Stimulated activated naive CD4-positive, alpha-beta T cell (primary cell): ENCODE results near the gene LIN54.
"Not testable (repeated sequence)": the region's sequence is repeated elsewhere in the genome, so short reads cannot be mapped to it uniquely, and the experiment has no call there.

ENCODE experiments used
- DNase-seq, 6 experiments: peaks; one replicate each; lab custom pipeline; 2025; lab: John Stamatoyannopoulos, UW

LIN54 gene

DNA sequence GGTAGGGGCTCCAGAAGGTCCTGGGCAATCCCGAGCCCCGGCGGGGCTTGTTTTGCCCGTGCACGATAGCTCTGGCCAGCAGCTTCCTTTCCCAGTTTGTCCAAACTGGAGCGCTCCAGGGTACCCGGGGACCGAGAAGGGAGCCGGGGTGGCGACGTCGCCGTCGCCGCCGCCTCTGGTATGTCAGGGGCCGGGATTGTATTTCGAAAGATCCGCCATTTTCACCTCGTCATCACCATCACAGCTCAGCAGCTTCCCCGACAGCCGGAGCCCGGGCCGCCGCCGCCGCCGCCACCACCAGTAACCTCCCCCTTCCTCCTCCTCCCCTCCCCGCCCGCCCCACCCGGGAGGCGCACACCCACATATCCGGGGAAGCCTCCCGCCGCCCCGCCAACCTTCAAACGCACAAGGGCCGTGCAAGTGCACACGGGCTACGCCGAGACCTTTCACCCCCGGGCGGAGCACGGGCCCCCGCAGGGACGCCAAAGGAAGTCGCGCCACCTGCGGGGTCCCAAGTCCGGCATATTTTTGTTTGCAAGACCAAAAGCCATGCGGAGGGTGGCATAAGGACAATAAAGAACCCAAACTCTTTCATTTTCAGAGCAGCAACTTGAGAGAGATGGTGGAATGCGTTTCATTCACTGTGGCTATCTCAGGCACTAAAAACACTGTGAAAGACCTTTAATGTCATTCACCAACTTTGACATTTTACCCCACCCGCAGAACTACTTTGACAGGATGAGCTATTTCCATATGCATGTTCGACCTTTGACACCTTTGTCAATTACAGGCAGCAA lies at the start of gene LIN54:
LIN54 (minus strand) TSS at position 302 of the 797 bp plus-strand sequence. CDS start 25,979 bp downstream, outside the sequence.
- DNase-seq: peak; percentile 81 to 90 (median 87)

DNA sequence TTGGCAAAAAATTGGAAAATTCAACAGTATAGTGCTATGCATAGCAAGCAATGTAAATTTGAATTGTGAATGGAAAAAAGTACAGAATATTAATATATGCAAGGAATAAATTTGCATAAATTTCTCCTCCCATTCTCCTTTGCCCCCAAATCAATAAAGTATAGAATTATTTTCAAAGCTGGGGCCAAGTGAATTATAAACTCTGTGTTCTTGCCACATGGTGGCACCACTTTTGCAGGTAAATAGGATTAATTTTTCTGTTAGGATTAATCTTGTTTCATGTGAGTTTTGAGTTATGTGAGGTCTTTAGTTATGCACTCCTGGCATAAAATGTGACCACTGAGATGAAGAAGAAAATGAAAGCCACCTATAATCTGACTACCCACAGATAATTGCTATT lies 44.3 kb upstream of the LIN54 start:
- DNase-seq: peak in 2 of 6 experiments; percentile 12 to 19

DNA sequence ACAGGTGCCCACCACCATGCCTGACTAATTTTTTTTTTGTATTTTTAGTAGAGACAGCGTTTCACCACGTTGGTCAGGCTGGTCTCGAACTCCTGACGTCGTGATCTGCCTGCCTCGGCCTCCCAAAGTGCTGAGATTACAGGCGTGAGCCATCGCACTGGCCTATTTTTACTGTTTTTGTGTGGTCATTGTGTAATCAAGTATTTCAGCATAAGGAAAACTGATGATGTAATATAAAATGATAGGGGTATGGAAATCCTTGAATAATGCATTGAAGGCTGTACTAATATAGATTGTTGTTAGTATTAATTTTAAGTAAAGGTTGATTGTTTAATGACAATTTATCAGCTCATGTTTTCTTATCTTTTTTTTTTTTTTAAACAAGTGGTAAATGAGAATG lies 38.2 kb upstream of the LIN54 start:
- DNase-seq: not testable (repeated sequence)

DNA sequence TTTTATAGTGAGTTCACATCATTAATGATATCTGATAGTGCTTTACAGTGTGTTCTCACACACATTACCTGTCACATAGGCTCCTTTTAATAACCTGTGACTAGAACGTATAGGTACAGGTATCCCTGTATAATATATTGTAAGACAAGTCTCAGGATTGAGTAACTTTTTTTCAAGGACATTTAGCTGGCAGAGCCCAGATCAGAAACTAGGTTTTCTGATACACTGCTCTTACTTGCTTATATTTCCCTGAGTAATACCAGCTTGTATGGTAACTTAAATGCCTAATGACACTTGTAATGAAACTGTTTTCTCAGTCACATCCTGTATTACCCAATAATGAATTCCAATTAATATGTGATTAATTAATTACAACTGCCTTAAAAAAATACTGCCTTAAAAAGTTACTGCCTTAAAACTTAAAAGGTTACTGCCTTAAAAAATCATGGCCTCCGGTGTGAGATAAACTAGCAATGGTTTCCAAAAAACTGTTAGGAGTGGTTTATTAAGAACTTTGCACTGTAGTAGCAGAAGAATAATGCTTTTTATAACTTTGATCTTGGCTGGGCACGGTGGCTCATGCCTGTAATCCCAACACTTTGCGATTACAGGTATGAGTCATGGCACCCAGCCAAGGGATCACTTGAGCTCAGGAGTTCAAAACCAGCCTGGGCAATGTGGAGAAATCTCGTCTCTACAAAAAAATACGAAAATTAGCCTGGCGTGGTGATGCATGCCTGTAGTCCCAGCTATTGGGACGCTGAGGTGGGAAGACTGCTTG lies 36.3 kb upstream of the LIN54 start:
- no peak for DNase-seq

DNA sequence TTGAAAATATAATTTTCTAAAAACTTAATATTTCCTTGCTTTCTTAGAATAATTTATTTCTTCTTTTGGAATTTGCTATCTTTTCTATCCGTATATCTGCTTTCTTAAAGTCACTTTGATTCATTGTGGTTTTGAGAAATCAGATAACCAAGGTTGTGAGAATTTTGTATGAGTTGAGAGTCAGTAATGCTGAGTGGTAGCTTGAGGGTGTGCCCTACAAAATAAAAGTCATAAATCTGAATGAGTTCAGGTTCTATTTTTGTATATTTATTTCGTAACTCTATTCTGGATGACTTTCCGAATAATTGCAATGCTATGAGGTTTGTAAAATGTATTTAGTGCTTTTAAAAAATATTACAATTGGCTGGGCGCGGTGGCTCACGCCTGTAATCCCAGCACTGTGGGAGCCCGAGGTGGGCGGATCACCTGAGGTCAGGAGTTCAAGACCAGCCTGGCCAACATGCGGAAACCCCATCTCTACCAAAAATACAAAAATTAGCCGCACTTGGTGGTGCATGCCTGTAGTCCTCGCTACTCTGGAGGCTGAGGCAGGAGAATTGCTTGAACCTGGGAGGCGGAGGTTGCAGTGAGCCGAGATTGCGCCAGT lies 33.3 kb upstream of the LIN54 start:
- no peak for DNase-seq

DNA sequence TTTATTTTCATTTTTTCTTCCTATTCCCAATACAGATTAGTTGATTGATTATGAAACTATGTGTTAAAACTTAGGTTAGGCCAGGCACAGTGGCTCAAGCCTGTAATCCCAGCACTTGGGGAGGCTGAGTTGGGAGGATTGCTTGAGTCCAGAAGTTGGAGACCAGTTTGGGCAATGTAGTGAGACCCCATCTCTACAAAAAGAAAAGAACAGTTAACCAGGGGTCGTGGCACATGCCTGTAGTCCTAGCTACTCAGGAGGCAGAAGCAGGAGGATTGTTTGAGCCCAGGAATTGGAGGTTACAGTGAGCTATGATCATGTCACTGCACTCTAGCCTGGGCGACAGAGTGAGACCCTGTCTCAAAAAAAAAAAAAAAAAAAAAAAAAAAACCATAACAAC lies 32.5 kb upstream of the LIN54 start:
- not testable (repeated sequence) for DNase-seq

DNA sequence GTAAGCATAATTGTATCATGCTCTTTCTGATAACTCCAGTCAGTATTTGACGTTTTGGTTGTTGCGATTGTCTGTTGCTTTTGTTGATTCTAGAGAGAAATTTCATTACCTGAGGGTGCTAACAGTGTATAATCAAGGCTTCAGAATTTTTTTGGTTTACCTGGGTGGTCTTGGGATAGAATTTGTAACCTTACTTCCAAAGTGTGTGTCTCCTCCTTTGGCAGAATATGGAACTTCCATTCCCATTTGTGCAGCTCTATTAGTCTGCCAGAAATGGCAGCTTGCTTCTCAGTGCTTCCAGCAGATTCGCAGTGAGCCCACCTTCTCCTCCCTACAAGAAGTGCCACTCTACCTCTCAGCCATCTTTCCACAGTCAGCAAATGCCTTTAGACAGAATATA lies 29.6 kb upstream of the LIN54 start:
- DNase-seq: no peak

DNA sequence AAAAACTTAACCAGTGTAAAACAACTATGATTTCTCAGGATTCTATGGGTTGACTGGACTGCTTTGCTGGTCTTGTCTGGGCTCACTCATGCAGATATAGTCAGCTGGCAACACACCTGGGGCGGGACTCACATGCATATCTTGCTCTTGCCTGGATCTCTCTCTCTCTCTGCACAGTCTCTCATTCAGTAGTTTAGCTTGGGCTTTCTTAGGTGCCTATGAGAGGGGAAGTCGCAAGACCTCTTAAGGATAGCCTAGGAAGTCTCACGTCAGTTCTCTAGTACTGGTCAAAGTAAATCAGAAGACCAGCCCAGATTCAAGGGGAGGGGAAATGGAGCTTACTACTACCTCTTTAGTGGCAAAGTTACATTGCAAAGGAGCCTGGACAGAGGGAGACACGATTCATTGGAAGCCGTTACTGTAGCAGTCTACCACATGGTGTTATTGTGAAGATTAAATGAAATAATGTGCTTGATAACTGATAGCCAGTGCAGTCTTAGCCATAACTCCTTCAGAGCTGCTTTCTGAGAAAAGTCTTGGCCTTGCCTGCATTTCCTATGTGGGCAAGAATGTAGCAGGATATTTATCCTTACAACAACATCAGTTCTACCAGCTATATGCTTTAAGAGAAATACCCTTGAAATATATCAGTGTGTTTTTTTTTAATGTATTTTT lies 26.5 kb upstream of the LIN54 start:
- no peak for DNase-seq

DNA sequence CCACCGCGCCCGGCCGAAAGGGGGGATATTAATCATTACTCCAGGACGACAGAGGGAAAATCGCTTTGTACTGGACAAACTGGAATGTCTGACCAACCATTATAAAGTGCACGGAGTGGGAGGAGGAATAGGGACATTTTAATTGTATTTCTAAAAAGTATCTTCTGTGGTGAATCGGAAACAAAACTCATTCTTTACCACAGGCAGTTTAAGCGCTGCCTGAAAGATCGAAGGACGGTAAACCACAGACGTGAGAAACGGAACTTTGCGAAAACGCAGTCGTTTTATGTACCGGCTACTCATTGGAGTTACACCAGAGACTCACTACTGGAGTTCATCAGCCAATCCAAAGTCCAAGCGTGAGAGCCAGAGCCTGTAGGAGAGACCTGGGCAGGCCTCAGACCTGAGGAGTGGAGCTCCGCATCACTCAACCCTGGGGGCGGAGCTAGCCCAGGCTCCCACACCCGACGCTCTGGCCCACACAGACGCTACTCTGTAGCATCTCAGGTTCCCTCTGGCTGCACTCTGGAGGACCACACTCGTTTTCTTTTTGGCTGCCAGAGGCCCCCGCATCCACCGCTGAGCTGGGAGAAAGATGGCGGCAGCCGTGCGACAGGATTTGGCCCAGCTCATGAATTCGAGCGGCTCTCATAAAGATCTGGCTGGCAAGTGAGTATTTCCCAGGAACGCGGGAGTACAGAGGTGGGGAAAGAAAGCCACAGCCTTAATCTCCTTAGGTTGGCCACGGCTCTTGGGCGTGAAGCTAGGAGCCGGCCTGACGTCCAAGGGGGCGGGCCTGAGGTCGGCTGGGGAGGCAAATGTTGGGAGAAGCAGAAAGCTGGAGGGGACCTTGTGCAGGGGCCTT lies 24.2 kb upstream of the LIN54 start, which contains the start of gene COPS4:
COPS4 (plus strand) TSS at position 554 of the 865 bp plus-strand sequence; CDS start at position 596, 42 bp downstream.
- peak; percentile 84 to 97 (median 94) for DNase-seq

DNA sequence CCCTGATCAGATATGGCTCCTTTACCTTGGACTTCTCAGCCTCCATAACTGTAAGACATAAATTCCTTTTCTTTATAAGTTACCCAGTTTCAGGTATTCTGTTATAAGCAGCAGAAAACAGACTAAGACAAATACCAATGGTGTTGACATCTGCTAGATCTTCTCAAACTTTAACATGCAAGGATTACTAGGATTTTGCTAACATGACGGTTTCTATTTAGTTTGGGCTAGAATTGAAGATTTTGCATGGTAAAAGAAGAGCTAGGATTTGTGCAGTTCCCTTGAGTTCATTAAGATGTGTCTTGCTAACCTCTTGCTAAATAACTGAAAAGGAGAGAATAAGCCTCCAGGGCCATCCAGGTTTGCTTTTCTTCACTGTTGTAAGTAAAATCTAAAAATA lies 19.1 kb upstream of the LIN54 start:
- DNase-seq: no peak

DNA sequence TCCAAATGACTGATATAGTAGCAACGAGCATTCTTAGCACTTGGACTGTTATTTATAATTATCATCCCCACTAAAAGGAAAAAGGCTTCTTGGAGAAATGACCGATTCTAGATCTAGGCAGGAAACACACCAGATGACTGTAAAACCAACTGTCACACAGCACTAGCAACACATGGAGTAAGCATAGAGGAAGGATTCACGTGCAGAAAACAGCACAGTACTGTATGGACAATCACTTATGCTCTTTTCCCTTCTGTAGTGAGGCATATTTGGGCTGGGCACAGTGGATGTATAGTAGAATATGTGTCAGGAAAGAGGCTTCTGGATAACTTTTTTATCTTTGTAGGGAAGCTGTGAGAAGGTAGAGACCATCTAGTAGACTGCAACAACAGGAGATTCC lies 18.4 kb upstream of the LIN54 start:
- no peak for DNase-seq

DNA sequence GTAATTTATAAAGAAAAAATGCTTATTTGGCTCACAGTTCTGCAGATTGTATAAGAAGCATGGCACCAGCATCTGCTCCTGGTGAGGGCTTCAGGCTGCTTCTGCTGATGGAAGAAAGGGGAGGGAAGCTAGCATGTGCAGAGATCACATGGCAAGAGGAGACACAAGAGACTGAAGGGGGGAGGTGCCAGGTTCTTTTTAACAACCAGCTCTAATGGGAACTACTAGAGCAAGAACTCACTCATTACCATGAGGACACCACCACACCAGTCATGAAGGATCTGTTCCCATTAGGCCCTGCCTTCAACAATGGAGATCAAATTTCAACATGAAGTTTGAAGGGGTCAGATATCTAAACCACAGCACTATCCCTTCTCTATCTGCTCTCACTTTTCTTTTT lies 14.9 kb upstream of the LIN54 start:
- no peak for DNase-seq

DNA sequence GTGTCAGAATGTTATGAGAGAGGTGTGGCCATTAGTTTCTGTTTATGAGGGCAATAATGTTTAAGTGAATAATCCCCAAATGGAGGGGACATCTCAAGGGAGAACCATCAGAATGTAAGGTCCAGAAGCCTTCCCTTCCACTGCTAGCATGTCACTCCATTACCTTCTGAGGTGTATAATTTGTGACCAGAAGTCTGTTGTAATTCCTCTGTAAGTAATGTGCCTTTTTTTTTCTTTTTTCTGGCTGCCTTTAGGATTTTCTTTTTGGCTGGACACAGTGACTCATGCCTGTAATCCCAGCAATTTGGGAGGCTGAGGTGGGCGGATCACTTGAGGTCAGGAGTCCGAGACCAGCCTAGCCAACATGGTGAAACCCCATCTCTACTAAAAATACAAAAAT lies 13.6 kb upstream of the LIN54 start:
- no peak for DNase-seq

DNA sequence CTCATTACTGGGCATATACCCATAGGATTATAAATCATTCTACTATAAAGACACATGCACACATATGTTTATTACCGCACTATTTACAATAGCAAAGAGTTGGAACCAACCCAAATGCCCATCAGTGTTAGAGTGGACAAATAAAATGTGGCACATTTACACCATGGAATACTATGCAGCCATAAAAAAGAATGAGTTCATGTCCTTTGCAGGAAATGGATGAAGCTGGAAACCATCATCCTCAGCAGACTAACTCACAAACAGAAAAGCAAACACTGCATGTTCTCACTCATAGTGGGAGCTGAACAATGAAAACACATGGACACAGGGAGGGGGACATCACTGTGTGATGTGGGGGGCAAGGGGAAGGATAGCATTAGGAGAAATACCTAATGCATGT lies 13.0 kb upstream of the LIN54 start:
- not testable (repeated sequence) for DNase-seq

DNA sequence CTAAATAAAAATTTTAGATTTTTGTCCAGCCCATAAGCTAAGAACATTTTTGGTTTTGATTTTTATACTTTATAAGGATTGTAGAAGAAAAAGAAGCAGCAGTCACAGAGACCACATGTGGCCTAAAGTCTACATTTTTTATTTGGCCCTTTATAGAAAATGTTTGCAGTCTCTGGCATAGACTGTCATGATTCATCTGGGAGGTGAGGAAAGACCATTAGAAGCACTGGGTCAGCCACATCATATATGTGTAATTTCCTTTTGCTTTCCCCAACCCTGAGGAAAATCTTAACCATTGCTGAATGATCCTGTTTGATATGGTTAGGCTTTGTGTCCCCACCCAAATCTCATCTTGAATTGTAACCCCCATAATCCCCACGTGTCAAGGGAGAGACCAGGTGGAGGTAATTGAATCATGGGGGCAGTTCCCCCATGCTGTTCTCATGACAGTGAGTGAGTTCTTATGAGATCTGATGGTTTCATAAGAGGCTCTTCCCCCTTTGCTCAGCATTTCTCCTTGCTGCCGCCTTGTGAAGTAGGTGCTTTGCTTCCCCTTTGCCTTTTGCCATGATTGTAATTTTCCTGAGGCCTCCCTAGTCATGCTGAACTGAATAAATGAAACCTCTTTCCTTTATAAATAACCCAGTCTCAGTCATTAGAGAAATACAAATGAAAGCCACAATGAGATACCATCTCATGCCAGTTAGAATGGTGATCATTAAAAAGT lies 12.3 kb upstream of the LIN54 start:
- DNase-seq: no peak

DNA sequence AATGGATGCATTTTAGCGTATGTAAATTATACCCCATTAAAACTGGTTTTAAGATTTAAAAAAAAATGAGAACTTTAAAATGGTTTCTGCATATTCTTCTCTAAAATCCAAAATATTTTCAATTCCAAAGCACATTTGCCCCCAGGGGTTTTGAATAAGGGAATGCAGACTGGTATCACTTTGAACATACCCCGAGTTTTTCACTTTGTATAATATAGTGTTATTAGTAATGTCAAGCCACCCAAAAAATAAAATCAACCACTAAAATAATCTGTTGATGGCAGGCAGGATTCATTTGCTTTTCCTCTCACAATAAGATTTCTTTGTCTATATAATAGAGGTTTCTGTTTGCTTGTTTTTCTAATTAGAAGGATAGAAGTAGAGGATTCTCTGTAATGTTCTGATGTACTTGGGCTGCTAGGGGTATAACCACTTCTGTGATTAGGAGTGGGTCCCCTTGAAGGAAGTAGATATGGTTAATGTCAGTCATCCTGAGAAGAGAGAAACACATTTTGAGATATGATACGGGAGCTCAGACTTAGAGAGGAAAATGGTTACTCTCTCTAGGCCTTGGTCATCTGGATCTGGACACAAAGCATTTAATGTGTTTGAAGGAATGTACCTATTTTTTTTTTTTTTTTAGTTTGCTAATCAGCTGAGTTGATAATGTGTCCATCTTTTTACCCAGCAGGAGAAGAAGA lies 9.3 kb upstream of the LIN54 start:
- DNase-seq: no peak

DNA sequence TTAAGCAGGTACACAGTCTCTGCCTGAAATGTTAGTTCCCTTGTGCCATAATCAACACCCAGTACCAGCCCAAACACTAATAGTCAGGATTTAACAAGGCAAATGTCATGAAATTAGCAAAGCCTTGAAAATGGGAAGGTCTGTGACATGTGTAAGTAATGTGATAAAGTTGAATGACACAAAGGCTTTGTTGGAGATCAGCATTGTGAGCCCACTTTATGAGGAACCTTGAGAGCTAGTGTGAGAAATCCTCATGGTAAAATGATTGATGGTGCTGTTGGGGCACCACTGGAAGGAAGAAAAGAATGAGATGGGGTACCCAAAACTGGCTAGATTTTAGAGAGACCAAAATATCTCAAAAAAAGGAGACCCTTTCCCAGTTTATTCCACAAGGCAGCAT lies 3.3 kb upstream of the LIN54 start:
- no peak for DNase-seq

DNA sequence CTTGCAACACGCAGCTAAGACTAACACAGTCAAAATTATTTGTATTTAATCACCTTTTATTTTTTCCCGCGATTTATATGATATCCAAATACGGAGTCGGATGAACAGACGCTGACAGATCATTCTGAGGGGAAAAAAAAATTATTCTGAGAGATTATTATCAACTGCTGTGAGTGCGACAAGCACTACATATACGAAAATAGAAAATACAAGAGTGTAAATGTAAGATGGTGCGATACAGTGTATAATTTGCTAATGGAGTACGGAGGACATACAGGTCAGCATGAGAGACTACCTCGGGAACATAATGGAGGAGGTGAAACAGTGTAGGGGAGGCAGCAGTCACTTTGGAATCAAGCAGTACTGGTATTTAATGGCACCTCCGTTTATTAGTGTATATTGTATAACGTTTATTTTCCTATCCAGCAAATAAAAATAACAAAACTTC lies 2.8 kb upstream of the LIN54 start:
- DNase-seq: no peak

DNA sequence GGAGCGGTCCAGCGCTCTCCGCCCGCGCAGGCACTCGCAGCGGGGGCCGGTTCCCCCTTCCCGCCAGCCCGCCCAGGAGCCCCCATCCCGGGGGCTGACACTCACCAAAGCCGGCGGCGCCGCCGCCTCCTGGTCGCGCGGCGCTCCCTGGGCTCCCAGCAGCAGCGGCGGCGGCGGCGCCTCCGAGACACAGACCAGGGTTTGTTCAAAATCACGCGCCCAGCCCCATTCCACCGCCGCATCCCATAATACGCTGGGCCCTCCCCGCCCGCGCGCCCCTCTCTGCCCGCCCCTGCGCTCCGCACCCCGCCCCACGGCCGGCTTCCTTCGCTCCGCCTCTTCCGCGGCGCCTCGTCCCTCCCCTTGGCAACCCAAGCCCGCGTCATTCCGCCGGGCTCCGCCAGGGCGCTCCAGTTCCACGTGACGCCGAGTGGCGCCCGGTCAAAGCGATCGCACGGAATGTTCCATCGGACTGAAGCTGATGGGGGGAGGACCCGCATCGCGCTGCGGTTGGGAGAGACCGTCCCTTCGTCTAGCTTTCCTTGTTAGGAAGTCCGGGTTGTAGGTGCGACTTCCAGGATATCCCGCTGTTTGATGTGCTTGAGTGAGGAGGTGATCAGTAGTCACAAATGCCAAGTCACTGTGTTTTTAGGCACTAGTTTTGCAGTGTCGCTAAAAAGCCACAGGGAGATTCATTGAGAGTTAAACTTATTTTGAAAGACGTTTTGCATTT lies 2.2 kb upstream of the LIN54 start:
- peak; percentile 93 to 97 (median 95) for DNase-seq
